ELR (cell line): ENCODE measurements around the gene TNFAIP2.

ENCODE experiments used
- DNase-seq: peaks from one replicate; pipeline ENCODE4 v3.0.0-alpha.2; 2015; ENCODE audit warnings: low read depth

TNFAIP2 gene

DNA sequence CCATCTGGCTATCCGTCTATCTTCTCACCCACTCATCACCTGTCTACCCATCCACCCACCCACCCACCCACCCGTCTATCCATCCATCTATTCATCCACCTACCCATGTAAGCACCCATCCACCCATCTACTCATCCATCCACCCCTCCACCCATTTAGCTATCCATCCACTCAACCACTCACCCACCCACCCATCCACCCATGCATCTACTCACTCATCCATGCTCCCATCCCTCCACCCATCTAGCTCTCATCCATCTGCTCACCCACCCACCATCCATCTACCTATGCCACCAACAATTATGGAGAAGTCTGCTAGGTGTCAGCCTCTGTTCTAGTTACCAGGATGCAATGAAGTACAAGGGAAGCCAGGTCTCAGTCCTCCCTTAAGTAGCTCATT is 11.1 kb downstream of the TNFAIP2 start:
- DNase-seq, result no peak

- DNase-seq, result no peak
Measured at GRCh38 chr14:103134919-103135318, 11.7 kb downstream of the TNFAIP2 start.

- DNase-seq, result no peak
Measured at GRCh38 chr14:103135333-103136260, 12.3 kb downstream of the TNFAIP2 start.

GRCh38 chr14:103136388-103137271 is 13.4 kb downstream of the TNFAIP2 start:
- peak; percentile 91 for DNase-seq

DNA sequence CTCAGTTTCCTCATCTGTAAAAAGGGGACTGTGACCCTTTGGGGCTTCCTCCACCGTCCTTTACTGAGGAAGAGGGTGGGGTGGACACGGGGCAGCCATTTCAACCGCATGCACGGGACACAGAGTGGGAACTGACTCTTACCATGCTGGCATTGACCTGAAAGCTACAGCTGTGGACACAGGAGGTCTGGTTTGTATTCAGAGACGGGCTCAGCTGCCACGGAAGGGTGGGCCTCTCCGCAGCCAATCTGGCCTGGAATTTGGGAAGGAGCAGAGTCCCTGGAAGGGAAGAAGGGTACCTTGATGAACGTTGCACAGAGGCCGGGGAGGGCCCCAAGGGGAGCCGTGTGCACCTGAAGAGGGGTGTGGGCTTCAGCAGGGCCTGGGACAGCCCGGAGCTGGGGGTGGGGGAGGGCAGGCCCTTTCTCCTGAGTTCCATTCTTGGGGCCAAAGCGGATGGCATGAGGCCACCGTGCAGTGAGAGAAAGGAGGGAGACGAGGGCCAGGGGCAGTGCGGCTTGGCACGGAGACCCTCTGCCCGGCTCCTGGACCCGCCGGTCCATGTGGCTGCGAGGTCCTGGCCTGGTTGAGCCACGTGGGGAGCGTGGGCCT is 14.5 kb downstream of the TNFAIP2 start:
- DNase-seq, result no peak

GRCh38 chr14:103138301-103139131 is 15.3 kb downstream of the TNFAIP2 start:
- DNase-seq, result no peak

DNA sequence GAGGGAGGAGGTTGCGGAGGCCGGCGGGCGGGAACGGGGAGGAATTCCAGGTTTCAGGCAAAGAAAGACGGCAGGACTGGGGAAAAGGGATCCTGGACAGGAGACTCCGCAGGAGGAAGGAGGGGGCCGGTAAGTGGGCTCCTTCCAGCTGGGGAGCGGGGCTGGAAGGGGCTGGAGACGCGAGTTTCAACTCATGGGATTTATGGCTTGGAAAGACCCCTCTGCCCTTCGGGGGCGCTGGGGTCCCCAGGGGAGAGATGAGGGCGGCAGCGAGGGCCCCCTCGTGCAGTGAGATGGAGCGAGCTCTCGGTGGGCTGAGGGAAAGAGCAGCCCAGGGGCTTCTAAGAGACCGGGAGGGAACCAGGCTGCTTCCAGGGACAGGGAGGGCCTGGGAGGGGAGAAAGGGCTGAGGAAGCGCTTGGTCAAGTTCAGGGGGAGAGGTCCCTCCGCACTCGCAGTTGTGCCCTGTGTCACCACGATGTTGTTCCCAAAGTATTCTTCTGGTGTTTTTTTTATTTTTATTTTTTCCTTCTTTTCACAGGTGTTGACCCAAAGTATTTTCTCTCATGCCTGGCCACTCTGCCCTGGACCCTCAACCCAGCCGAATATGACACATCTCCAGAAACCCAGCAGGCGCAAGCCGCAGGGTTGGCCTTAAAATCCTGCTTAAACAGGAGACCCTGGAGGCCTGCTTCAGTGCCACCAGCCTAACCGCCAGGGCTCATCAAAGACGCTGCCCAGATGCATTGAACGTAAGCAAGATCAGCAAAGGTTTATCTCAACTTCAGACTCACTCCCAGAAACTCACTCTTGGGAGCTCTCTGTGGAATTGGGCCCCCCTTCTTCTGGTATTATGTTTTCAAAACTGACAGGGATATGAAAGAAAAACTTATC is 16.1 kb downstream of the TNFAIP2 start:
- no peak for DNase-seq

DNA sequence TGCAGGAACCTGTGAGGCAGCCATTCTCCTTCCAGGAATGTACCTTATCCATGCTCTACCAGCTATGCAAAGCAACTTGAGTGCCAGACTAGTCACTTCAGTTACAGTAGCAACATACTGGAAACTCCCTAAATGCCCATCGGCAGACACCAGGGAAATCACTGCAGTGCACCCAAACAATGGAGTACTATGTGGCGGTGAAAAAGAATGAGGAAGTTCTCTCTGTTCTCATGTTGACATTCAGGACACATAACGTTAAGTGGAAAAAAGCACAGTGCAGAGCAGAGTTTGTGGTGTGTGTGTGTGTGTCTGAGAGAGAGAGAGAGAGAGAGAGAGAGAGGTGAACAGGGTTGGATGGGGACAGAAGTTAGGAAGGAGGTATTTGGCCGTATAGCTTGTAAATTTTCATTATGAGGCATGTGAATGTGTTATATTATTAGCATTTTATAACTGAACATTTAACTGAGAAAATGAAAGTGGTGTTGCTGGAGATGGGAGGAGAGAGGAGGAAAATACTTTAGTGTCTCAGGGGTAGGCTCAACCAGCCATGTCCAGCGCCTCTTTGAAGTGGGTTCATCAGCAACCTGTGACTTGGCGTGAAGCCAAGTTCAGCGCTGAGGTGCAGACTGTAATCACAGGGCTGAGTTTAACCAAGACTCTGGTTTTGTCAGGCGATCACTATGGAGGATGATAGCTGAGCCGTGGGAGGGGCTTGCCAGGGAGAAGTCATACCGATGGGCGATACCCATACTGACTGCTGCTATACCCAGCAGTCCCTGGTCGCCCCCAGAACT is 17.3 kb downstream of the TNFAIP2 start:
- DNase-seq, result no peak

- peak; percentile 70 for DNase-seq
Measured at GRCh38 chr14:103141117-103141796, 18.0 kb downstream of the TNFAIP2 start.

DNA sequence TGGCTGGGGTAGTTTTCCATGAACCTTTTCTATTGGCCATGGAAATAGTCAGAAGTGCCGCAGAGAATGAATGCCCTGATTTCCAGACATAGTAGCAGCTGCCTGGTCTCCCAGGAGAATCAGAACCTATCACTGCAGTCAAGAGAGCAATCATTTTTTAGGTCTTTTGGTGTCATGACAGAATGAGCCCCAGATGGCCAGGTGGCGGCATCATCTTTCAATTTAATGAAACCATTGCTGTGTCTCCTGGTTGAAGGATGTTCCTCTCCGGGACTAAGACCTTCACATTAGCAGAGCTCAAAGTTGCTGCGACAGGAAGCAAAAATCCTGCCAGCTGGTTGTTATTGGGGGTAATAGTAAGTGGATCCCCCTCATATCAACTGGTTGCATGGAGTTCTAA is 18.8 kb downstream of the TNFAIP2 start:
- DNase-seq, result no peak

- DNase-seq, result peak; percentile 33
Measured at GRCh38 chr14:103142721-103143302, 19.6 kb downstream of the TNFAIP2 start.

DNA sequence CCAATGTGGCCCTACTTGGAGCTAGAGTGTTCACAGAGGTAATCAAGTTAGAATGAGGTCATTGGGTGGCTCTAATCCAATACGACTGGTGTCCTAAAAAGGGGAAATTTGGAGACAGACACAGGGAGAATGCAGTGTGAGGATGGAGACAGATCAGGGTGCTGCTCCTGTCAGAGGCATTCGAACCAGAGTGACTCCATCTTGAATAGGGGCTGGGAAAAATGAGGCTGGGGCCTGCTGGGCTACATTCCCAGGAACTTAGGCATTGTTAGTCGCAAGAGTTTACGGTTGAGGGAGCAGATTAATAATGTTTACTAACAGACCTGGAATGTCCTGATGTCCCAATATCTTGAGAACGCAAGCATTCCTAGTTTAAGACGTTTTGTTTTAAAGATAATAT is 20.2 kb downstream of the TNFAIP2 start:
- DNase-seq, result peak; percentile 91

DNA sequence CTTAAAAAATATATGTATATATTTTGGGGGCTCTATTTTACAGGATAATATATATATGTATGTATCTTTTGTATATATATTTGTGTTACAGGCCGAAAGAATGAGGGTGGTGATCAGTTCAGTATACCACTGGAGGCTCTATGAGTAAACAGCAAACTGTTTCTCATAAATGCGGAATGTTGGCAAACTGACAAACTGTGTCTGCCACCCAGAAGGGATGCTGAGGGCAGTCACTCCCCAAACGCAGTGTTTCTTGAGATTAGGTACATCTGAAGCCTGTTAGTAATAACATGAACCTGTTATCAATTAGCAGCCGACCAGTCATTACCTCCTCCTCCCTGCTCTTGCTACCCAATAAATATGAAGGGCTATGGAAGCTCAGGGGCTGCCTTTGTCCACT is 20.8 kb downstream of the TNFAIP2 start:
- DNase-seq, result peak; percentile 95

DNA sequence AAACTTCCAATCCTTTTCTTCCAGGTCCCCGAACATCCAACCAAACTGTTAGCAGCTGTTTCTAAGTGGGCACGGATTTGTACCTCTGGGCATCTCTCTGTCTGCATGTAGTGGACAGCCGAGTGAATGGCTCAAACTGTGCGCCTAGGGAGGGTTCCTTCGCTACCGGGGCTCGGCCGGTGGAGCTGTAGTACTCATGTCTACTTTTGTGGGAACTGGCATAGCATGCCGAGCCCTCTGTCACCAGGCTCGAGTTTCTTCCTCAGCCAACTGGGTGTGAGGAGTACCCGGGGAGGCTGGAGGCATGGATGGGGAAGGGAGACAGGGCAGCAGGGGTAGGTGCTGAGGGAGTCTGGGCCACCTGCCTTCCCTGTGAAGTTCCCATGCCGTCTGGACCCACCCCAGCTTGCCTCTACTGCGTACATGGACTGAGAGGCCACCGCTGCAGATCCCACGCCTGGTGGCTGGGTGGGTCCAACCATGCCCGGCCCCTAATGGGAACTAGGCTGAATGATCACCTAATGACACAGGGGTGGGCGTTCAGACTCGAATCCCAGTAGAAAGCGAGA is 23.0 kb downstream of the TNFAIP2 start:
- no peak for DNase-seq

- no peak for DNase-seq
Measured at GRCh38 chr14:103149351-103150237, 26.3 kb downstream of the TNFAIP2 start.

GRCh38 chr14:103151270-103151945 is 28.1 kb downstream of the TNFAIP2 start:
- DNase-seq, result no peak

DNA sequence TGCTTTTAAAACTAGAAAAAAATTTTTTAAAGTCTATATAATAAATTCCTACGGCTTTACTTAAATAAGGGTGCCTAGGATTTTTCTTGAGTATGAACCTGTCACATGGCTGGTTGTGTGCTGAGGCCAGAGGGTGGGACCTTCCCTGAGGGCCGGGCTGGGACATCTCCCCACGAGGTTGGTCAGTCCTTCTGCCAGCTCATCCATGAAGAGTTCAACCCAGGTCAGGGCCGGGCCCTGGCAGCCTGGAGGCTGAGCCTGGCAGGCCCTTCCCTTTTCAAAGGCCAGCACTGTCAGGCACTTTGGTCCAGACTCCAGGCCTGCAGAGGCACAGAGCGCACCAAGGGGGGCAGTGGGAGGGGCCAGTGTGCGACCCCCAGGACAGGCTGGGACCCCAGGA is 31.7 kb downstream of the TNFAIP2 start:
- DNase-seq, result peak; percentile 88
